HG03520 (cell line): ENCODE measurements around the gene SLC46A1.
"Not testable (repeated sequence)": the region's sequence is repeated elsewhere in the genome, so short reads cannot be mapped to it uniquely, and the experiment has no call there.

Experiments
- ATAC-seq: cut with Tn5 transposase; IDR thresholded peaks from one replicate; pipeline ENCODE4 v1.9.1; 2021; ENCODE audit warnings: mild to moderate bottlenecking, moderate library complexity; ENCODE audit not compliant: unreplicated experiment

SLC46A1 gene

GRCh38 chr17:28405632-28406472 lies at the start of gene SLC46A1:
SLC46A1 (minus strand) TSS chr17:28406212; CDS start chr17:28406114, 98 bp downstream.
- ATAC-seq: peak; percentile 48

- ATAC-seq: no peak
Observed at GRCh38 chr17:28449859-28450258, 43.8 kb upstream of the SLC46A1 start.

GRCh38 chr17:28447396-28447760 lies 41.4 kb upstream of the SLC46A1 start:
- ATAC-seq: no peak

- ATAC-seq: no peak
Observed at GRCh38 chr17:28446716-28447395, 40.8 kb upstream of the SLC46A1 start.

GRCh38 chr17:28443901-28444638 lies 38.1 kb upstream of the SLC46A1 start:
- no peak for ATAC-seq

- ATAC-seq: not testable (repeated sequence)
Observed at GRCh38 chr17:28434326-28434725, 28.3 kb upstream of the SLC46A1 start.

- ATAC-seq: no peak
Observed at GRCh38 chr17:28433721-28434120, 27.7 kb upstream of the SLC46A1 start.

GRCh38 chr17:28427982-28428381 lies 22.0 kb upstream of the SLC46A1 start:
- not testable (repeated sequence) for ATAC-seq

- no peak for ATAC-seq
Observed at GRCh38 chr17:28427371-28427770, 21.4 kb upstream of the SLC46A1 start.

GRCh38 chr17:28426081-28426519 lies 20.1 kb upstream of the SLC46A1 start:
- ATAC-seq: no peak

GRCh38 chr17:28425206-28425605 lies 19.2 kb upstream of the SLC46A1 start:
- ATAC-seq: no peak

- no peak for ATAC-seq
Observed at GRCh38 chr17:28421787-28422305, 15.8 kb upstream of the SLC46A1 start.

- ATAC-seq: no peak
Observed at GRCh38 chr17:28416703-28417311, 10.8 kb upstream of the SLC46A1 start.

- no peak for ATAC-seq
Observed at GRCh38 chr17:28415886-28416285, 9.9 kb upstream of the SLC46A1 start.

GRCh38 chr17:28413804-28414203 lies 7.8 kb upstream of the SLC46A1 start:
- no peak for ATAC-seq

- ATAC-seq: no peak
Observed at GRCh38 chr17:28412099-28412498, 6.1 kb upstream of the SLC46A1 start.

- ATAC-seq: no peak
Observed at GRCh38 chr17:28407974-28408306, 1.9 kb upstream of the SLC46A1 start.

GRCh38 chr17:28407130-28407973 lies 1.3 kb upstream of the SLC46A1 start:
- ATAC-seq: no peak

- ATAC-seq: no peak
Observed at GRCh38 chr17:28406473-28406814, 432 bp upstream of the SLC46A1 start.
